ENCODE results near the gene CXCL12. TPM values are rescaled to one million over a fixed set of nuclear protein-coding genes. Genes with fewer than 3 reads are reported as not detected.

Gene CXCL12
- total RNA-seq, 1 donor from 2014 or later = 23.7 TPM

GRCh38 chr10:44402465-44403195 lies 17.7 kb upstream of the CXCL12 start:
- H3K4me3 Mint-ChIP-seq (ENCODE audit: unreplicated experiment) = no peak overlapping the region
- Histone ChIP-seq H3K4me3 (ENCODE audit: insufficient read depth, low read depth, low read length) (no peak overlapping the region), H3K27me3 (ENCODE audit: insufficient read depth, low read length) (peaks cover 7% of the 10 kb centered on the region), H3K9ac (ENCODE audit: low read length) (no peak overlapping the region), H3K27ac (ENCODE audit: low read depth, low read length) (no peak overlapping the region), H2AFZ (ENCODE audit: low read depth, low read length) (no peak overlapping the region), H3K36me3 (ENCODE audit: insufficient read depth, low read length) (no peaks in the 10 kb centered on the region), H3K4me1 (ENCODE audit: insufficient read depth, low read length) (no peaks in the 10 kb centered on the region), H3K4me2 (ENCODE audit: low read length) (no peak overlapping the region), H3K9me3 (ENCODE audit: insufficient read depth, low read depth, low read length) (no peaks in the 10 kb centered on the region), H4K20me1 (ENCODE audit: insufficient read depth, low read length) (no peaks in the 10 kb centered on the region), H3K79me2 (ENCODE audit: insufficient read depth, low read length) (no peaks in the 10 kb centered on the region)
- FAIRE-seq (no peak), DNase-seq (ENCODE audit: low read depth) (no peak)
- H3K9me3 Mint-ChIP-seq (ENCODE audit: unreplicated experiment) = peaks cover 3% of the 10 kb centered on the region
- no peaks in the 10 kb centered on the region for H3K36me3 Mint-ChIP-seq (ENCODE audit: low read depth, unreplicated experiment)
- no peak overlapping the region for H3K27ac Mint-ChIP-seq (ENCODE audit: unreplicated experiment)
- H3K27me3 Mint-ChIP-seq (ENCODE audit: low read depth, unreplicated experiment) = peaks cover 33% of the 10 kb centered on the region
- peaks cover 4% of the 10 kb centered on the region for H3K4me1 Mint-ChIP-seq (ENCODE audit: low read depth, unreplicated experiment)
- TF ChIP-seq EZH2 (IDR thresholded peaks at IDR 0.05; ENCODE audit: insufficient read depth, low read length) = no peak

DNA sequence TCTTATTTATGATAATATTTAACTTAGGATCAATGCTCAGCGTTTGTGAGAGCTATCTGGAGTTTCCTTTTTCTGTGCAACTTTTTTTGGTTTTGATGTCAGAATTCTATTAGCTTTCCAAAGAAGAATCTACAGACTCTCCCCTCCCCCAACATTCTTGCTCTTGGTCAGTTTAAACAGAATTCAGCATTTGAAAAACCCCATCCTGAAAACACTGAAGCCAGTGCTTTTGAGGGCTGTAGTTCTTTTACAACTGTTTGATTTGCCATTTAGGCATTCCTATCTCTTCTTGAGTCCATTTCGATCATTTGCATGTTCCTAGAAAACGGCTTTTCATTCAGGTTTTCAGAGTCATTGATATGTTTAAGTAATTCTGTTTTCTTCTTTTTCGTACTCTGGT lies 15.6 kb upstream of the CXCL12 start:
- H3K9me3 ChIP-seq (ENCODE audit: insufficient read depth, low read depth, low read length) = no peaks in the 10 kb centered on the region

More for the DNA sequence above, 15.6 kb upstream of the CXCL12 start:
- Histone ChIP-seq H3K9ac (ENCODE audit: low read length) (no peak overlapping the region), H3K4me3 (ENCODE audit: insufficient read depth, low read depth, low read length) (no peak overlapping the region), H3K79me2 (ENCODE audit: insufficient read depth, low read length) (no peaks in the 10 kb centered on the region), H3K27ac (ENCODE audit: low read depth, low read length) (no peak overlapping the region), H4K20me1 (ENCODE audit: insufficient read depth, low read length) (no peaks in the 10 kb centered on the region), H3K27me3 (ENCODE audit: insufficient read depth, low read length) (peaks cover 7% of the 10 kb centered on the region), H2AFZ (ENCODE audit: low read depth, low read length) (no peak overlapping the region), H3K36me3 (ENCODE audit: insufficient read depth, low read length) (no peaks in the 10 kb centered on the region), H3K4me2 (ENCODE audit: low read length) (no peak overlapping the region), H3K4me1 (ENCODE audit: insufficient read depth, low read length) (no peaks in the 10 kb centered on the region)
- DNase-seq (ENCODE audit: low read depth) (no peak), FAIRE-seq (no peak)
- H3K4me1 Mint-ChIP-seq (ENCODE audit: low read depth, unreplicated experiment) = peaks cover 4% of the 10 kb centered on the region
- peaks cover 44% of the 10 kb centered on the region for H3K27me3 Mint-ChIP-seq (ENCODE audit: low read depth, unreplicated experiment)
- H3K9me3 Mint-ChIP-seq (ENCODE audit: unreplicated experiment) = peaks cover 3% of the 10 kb centered on the region
- no peaks in the 10 kb centered on the region for H3K36me3 Mint-ChIP-seq (ENCODE audit: low read depth, unreplicated experiment)
- TF ChIP-seq EZH2 (IDR thresholded peaks at IDR 0.05; ENCODE audit: insufficient read depth, low read length) (no peak), CTCF (IDR thresholded peaks at IDR 0.05; ENCODE audit: insufficient read depth, low read depth, low read length) (no peak)
- H3K27ac Mint-ChIP-seq (ENCODE audit: unreplicated experiment) = no peak overlapping the region
- H3K4me3 Mint-ChIP-seq (ENCODE audit: unreplicated experiment) = no peak overlapping the region
